ENCODE measurements around the gene SMYD5.

Gene SMYD5

DNA sequence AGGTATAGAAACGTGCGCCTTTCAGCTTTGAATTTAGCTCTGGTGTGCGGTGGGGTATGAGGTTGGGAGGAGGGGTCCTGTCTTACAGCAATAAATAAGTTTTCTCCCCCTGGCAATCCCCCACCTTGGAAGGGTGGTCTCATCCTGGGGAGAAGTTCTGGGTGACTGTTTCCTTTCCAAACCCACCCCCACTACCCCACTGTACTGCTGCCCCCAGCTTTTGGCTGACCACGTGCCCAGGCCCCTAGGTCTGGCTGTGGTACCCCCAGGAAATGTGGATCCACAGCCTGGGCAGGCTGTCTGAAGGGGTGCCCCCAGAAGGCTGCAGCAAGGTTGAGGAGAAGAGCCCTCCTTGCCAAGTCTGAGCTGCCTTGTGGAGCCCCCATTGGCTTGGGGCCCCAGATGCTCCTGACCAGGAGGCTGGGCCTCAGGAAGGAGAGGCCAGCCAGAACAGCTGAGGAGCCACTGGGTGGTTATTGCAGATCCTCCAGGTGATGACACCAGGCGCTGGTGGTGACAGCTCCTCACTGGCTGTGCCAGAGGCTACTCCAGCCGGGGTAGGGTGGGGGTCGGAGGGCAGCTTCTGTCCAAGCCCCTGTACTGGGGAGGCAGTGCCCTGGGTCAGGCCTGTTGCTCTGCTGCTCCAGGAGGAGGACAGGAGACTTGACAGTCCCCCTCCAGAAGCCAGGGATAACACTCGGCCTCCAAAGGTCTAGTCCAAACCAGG lies 44.3 kb downstream of the SMYD5 start (continued):
- TF ChIP-seq ZNF274 (IDR thresholded peaks at IDR 0.05; ENCODE audit: low read length) (no peak), ZNF274 (tag by site-specific recombination; IDR thresholded peaks at IDR 0.05; ENCODE audit: borderline replicate concordance) (no peak), GLI4 (tag by site-specific recombination; IDR thresholded peaks at IDR 0.05) (no peak), ZNF175 (tag by site-specific recombination; IDR thresholded peaks at IDR 0.05) (no peak)
- TF ChIP-seq, protein P1, sequence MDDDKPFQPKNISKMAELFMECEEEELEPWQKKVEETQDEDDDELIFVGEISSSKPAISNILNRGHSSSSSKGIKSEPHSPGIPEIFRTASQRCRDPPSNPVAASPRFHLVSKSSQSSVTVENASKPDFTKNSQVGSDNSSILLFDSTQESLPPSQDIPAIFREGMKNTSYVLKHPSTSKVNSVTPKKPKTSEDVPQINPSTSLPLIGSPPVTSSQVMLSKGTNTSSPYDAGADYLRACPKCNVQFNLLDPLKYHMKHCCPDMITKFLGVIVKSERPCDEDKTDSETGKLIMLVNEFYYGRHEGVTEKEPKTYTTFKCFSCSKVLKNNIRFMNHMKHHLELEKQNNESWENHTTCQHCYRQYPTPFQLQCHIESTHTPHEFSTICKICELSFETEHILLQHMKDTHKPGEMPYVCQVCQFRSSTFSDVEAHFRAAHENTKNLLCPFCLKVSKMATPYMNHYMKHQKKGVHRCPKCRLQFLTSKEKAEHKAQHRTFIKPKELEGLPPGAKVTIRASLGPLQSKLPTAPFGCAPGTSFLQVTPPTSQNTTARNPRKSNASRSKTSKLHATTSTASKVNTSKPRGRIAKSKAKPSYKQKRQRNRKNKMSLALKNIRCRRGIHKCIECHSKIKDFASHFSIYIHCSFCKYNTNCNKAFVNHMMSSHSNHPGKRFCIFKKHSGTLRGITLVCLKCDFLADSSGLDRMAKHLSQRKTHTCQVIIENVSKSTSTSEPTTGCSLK (tag by site-specific recombination; IDR thresholded peaks at IDR 0.05): no peak

DNA sequence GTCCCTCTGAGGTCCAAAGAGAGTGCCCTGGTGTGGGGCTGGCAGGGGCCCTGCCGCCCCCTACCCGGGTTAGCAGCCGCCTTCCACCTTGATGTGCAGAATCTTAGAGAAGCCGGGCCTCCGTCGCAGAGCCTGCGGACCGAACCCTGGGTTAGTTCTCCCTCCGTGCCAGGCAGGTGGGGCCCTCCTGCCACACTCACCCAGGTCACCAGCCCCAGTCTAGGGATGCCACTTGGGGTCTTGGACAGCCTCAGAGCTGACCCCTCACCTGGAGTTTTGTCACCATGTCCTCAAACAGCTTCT lies 44.8 kb downstream of the SMYD5 start:
- Histone ChIP-seq H3K4me3 (ENCODE audit: low read depth, low read length) (no peak overlapping the region), H3K4me1 (ENCODE audit: control insufficient read depth, insufficient read depth, low read length) (no peaks in the 10 kb centered on the region), H3K9me3 (ENCODE audit: control insufficient read depth, insufficient read depth, low read depth, low read length) (no peaks in the 10 kb centered on the region), H3K27ac (ENCODE audit: extremely low read depth, low read depth, low read length) (no peak overlapping the region), H3K36me3 (ENCODE audit: control insufficient read depth in 2 of 2, insufficient read depth in 1 of 2, low read length in 2 of 2) (peaks cover 4 to 48% of the 10 kb centered on the region in 2 experiments; a peak in 2 of 3 replicates)
- TF ChIP-seq, protein P2, sequence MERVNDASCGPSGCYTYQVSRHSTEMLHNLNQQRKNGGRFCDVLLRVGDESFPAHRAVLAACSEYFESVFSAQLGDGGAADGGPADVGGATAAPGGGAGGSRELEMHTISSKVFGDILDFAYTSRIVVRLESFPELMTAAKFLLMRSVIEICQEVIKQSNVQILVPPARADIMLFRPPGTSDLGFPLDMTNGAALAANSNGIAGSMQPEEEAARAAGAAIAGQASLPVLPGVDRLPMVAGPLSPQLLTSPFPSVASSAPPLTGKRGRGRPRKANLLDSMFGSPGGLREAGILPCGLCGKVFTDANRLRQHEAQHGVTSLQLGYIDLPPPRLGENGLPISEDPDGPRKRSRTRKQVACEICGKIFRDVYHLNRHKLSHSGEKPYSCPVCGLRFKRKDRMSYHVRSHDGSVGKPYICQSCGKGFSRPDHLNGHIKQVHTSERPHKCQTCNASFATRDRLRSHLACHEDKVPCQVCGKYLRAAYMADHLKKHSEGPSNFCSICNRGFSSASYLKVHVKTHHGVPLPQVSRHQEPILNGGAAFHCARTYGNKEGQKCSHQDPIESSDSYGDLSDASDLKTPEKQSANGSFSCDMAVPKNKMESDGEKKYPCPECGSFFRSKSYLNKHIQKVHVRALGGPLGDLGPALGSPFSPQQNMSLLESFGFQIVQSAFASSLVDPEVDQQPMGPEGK (tag by site-specific recombination; IDR thresholded peaks at IDR 0.05): no peak
- no peak for TF ChIP-seq ZNF155 (tag by site-specific recombination; IDR thresholded peaks at IDR 0.05)
- TF ChIP-seq ZNF777 (tag by site-specific recombination; IDR thresholded peaks at IDR 0.05; ENCODE audit: borderline replicate concordance): no peak
- TF ChIP-seq SALL2 (tag by site-specific recombination; IDR thresholded peaks at IDR 0.05; ENCODE audit: borderline replicate concordance): no peak
- TF ChIP-seq, protein P3, sequence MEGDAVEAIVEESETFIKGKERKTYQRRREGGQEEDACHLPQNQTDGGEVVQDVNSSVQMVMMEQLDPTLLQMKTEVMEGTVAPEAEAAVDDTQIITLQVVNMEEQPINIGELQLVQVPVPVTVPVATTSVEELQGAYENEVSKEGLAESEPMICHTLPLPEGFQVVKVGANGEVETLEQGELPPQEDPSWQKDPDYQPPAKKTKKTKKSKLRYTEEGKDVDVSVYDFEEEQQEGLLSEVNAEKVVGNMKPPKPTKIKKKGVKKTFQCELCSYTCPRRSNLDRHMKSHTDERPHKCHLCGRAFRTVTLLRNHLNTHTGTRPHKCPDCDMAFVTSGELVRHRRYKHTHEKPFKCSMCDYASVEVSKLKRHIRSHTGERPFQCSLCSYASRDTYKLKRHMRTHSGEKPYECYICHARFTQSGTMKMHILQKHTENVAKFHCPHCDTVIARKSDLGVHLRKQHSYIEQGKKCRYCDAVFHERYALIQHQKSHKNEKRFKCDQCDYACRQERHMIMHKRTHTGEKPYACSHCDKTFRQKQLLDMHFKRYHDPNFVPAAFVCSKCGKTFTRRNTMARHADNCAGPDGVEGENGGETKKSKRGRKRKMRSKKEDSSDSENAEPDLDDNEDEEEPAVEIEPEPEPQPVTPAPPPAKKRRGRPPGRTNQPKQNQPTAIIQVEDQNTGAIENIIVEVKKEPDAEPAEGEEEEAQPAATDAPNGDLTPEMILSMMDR (tag by site-specific recombination; IDR thresholded peaks at IDR 0.05): no peak
- TF ChIP-seq ZNF184 (tag by site-specific recombination; IDR thresholded peaks at IDR 0.05): no peak
- no peak for TF ChIP-seq ZBTB48 (tag by site-specific recombination; IDR thresholded peaks at IDR 0.05)
- no peak for TF ChIP-seq ZNF121 (tag by site-specific recombination; IDR thresholded peaks at IDR 0.05)
- no peak for TF ChIP-seq ZNF843 (tag by site-specific recombination; IDR thresholded peaks at IDR 0.05)
- TF ChIP-seq, protein P4, sequence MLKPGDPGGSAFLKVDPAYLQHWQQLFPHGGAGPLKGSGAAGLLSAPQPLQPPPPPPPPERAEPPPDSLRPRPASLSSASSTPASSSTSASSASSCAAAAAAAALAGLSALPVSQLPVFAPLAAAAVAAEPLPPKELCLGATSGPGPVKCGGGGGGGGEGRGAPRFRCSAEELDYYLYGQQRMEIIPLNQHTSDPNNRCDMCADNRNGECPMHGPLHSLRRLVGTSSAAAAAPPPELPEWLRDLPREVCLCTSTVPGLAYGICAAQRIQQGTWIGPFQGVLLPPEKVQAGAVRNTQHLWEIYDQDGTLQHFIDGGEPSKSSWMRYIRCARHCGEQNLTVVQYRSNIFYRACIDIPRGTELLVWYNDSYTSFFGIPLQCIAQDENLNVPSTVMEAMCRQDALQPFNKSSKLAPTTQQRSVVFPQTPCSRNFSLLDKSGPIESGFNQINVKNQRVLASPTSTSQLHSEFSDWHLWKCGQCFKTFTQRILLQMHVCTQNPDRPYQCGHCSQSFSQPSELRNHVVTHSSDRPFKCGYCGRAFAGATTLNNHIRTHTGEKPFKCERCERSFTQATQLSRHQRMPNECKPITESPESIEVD (tag by site-specific recombination; IDR thresholded peaks at IDR 0.05): no peak
- TF ChIP-seq, protein P5, sequence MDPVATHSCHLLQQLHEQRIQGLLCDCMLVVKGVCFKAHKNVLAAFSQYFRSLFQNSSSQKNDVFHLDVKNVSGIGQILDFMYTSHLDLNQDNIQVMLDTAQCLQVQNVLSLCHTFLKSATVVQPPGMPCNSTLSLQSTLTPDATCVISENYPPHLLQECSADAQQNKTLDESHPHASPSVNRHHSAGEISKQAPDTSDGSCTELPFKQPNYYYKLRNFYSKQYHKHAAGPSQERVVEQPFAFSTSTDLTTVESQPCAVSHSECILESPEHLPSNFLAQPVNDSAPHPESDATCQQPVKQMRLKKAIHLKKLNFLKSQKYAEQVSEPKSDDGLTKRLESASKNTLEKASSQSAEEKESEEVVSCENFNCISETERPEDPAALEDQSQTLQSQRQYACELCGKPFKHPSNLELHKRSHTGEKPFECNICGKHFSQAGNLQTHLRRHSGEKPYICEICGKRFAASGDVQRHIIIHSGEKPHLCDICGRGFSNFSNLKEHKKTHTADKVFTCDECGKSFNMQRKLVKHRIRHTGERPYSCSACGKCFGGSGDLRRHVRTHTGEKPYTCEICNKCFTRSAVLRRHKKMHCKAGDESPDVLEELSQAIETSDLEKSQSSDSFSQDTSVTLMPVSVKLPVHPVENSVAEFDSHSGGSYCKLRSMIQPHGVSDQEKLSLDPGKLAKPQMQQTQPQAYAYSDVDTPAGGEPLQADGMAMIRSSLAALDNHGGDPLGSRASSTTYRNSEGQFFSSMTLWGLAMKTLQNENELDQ (tag by site-specific recombination; IDR thresholded peaks at IDR 0.05; ENCODE audit: low read depth): no peak
- TF ChIP-seq ZNF394 (tag by site-specific recombination; IDR thresholded peaks at IDR 0.05; ENCODE audit: borderline replicate concordance): no peak
- TF ChIP-seq ZNF16 (tag by site-specific recombination; IDR thresholded peaks at IDR 0.05; ENCODE audit: low read depth): no peak
- TF ChIP-seq, protein P1 (tag by site-specific recombination; IDR thresholded peaks at IDR 0.05): no peak
- TF ChIP-seq GLIS2 (tag by site-specific recombination; IDR thresholded peaks at IDR 0.05): no peak
- ChIA-PET CTCF (interaction anchor here (1.1 to 1.4 kb wide), 3 partner anchors 9 to 367 kb away, joined by 3 to 4 read pairs (median 3); no protein-coding TSS in a partner anchor), POLR2A (no interaction called here)
